Large intestine (tissue), 3 donors: Measurements from ENCODE around the gene HMHB1. TPM values are rescaled to one million over a fixed set of nuclear protein-coding genes. Genes with fewer than 3 reads are reported as not detected.

ENCODE experiments used
- DNase-seq, 2 donors: peaks; one replicate each; pipeline versions ENCODE4 v3.0.0 to v3.0.0-alpha.2; 2013
- H3K27ac ChIP-seq: one replicate; pipeline ENCODE4 v1.5.1; 2013; ENCODE audit warnings: low read length
- H3K27me3 ChIP-seq: 2 replicates; pipeline ENCODE4 v1.6.1; 2013; ENCODE audit warnings: low read length; ENCODE audit not compliant: control insufficient read depth, insufficient read depth
- H3K36me3 ChIP-seq: 2 replicates; pipeline ENCODE4 v1.6.1; 2013; ENCODE audit warnings: low read length; ENCODE audit not compliant: control insufficient read depth, insufficient read depth
- H3K4me1 ChIP-seq: one replicate; pipeline ENCODE4 v1.6.1; 2013; ENCODE audit warnings: low read length; ENCODE audit not compliant: control insufficient read depth, insufficient read depth
- H3K4me3 ChIP-seq: one replicate; pipeline ENCODE4 v1.5.1; 2013; ENCODE audit warnings: low read length
- H3K9me3 ChIP-seq: one replicate; pipeline ENCODE4 v1.6.1; 2013; ENCODE audit warnings: mild to moderate bottlenecking, low read depth, low read length, moderate library complexity; ENCODE audit not compliant: control insufficient read depth
- WGBS: methylation state at CpG from one replicate; pipeline ENCODE4 v1.1.5; 2013; ENCODE audit warnings: low lambda C conversion rate; ENCODE audit not compliant: insufficient coverage; 5-methylcytosine and 5-hydroxymethylcytosine counted together
- polyA plus RNA-seq: library from polyadenylated mRNA; unstranded; fragments of 120-200 nt; gene quantifications from one replicate; pipeline ENCODE4 v1.2.1, GENCODE V29; 2013

HMHB1 gene
- polyA plus RNA-seq, 1 donor: not detected

- H3K4me1 ChIP-seq: no peaks in the 10 kb centered on the region
- DNase-seq: no peak
- no CpG with 5 or more reads among the region's 2 CpGs for WGBS
- no peaks in the 10 kb centered on the region for H3K27me3 ChIP-seq
- no peak overlapping the region for H3K27ac ChIP-seq
- H3K4me3 ChIP-seq: no peak overlapping the region
- H3K9me3 ChIP-seq: no peaks in the 10 kb centered on the region
- H3K36me3 ChIP-seq: no peaks in the 10 kb centered on the region
Measured at GRCh38 chr5:143779506-143779905, 32.5 kb upstream of the HMHB1 start.

- Histone ChIP-seq H3K4me3 (no peak overlapping the region), H3K27ac (no peak overlapping the region)
Measured at GRCh38 chr5:143781993-143782520, 29.9 kb upstream of the HMHB1 start.

GRCh38 chr5:143782588-143783386, 29.2 kb upstream of the HMHB1 start:
- 80% methylated on average over 1 of the region's 3 CpGs for WGBS

More at GRCh38 chr5:143781993-143782520, 29.9 kb upstream of the HMHB1 start:
- Histone ChIP-seq H3K4me1 (no peaks in the 10 kb centered on the region), H3K36me3 (no peaks in the 10 kb centered on the region), H3K27me3 (no peaks in the 10 kb centered on the region), H3K9me3 (no peaks in the 10 kb centered on the region)
- WGBS: 100% methylated on average over 1 of the region's 2 CpGs
- DNase-seq: no peak

GRCh38 chr5:143788401-143788800, 23.6 kb upstream of the HMHB1 start:
- Histone ChIP-seq H3K4me3 (no peak overlapping the region), H3K9me3 (no peaks in the 10 kb centered on the region), H3K36me3 (no peaks in the 10 kb centered on the region), H3K4me1 (no peaks in the 10 kb centered on the region), H3K27ac (no peak overlapping the region), H3K27me3 (no peaks in the 10 kb centered on the region)
- DNase-seq: no peak
- WGBS: 100% methylated on average over 1 of the region's 1 CpG

More at GRCh38 chr5:143782588-143783386, 29.2 kb upstream of the HMHB1 start:
- Histone ChIP-seq H3K4me3 (no peak overlapping the region), H3K27me3 (no peaks in the 10 kb centered on the region), H3K27ac (no peak overlapping the region), H3K4me1 (no peaks in the 10 kb centered on the region), H3K9me3 (no peaks in the 10 kb centered on the region), H3K36me3 (no peaks in the 10 kb centered on the region)
- no peak for DNase-seq

- Histone ChIP-seq H3K27me3 (no peaks in the 10 kb centered on the region), H3K27ac (no peak overlapping the region), H3K36me3 (no peaks in the 10 kb centered on the region), H3K9me3 (no peaks in the 10 kb centered on the region), H3K4me3 (no peak overlapping the region), H3K4me1 (no peaks in the 10 kb centered on the region)
- no peak for DNase-seq
- 100% methylated on average over 1 of the region's 2 CpGs for WGBS
Measured at GRCh38 chr5:143790457-143791112, 21.4 kb upstream of the HMHB1 start.

GRCh38 chr5:143791848-143792731, 19.9 kb upstream of the HMHB1 start:
- no peak for DNase-seq
- Histone ChIP-seq H3K27ac (no peak overlapping the region), H3K9me3 (no peaks in the 10 kb centered on the region), H3K4me3 (no peak overlapping the region), H3K27me3 (no peaks in the 10 kb centered on the region), H3K4me1 (no peaks in the 10 kb centered on the region), H3K36me3 (no peaks in the 10 kb centered on the region)
- WGBS: no CpG with 5 or more reads among the region's 10 CpGs

GRCh38 chr5:143793249-143793648, 18.7 kb upstream of the HMHB1 start:
- H3K27ac ChIP-seq: no peak overlapping the region
- H3K9me3 ChIP-seq: no peaks in the 10 kb centered on the region
- WGBS: no CpG with 5 or more reads among the region's 2 CpGs
- H3K4me3 ChIP-seq: no peak overlapping the region
- H3K27me3 ChIP-seq: no peaks in the 10 kb centered on the region
- no peaks in the 10 kb centered on the region for H3K36me3 ChIP-seq
- no peaks in the 10 kb centered on the region for H3K4me1 ChIP-seq
- no peak for DNase-seq

GRCh38 chr5:143796125-143796524, 15.8 kb upstream of the HMHB1 start:
- no peaks in the 10 kb centered on the region for H3K27me3 ChIP-seq
- H3K27ac ChIP-seq: no peak overlapping the region
- 90% methylated on average over 2 of the region's 4 CpGs for WGBS
- no peaks in the 10 kb centered on the region for H3K36me3 ChIP-seq
- H3K4me1 ChIP-seq: no peaks in the 10 kb centered on the region
- no peaks in the 10 kb centered on the region for H3K9me3 ChIP-seq
- no peak for DNase-seq
- no peak overlapping the region for H3K4me3 ChIP-seq

GRCh38 chr5:143796753-143797152, 15.2 kb upstream of the HMHB1 start:
- Histone ChIP-seq H3K27me3 (no peaks in the 10 kb centered on the region), H3K36me3 (no peaks in the 10 kb centered on the region), H3K4me1 (no peaks in the 10 kb centered on the region), H3K9me3 (no peaks in the 10 kb centered on the region), H3K27ac (no peak overlapping the region), H3K4me3 (no peak overlapping the region)
- DNase-seq: no peak
- no CpG with 5 or more reads among the region's 5 CpGs for WGBS

- Histone ChIP-seq H3K4me3 (no peak overlapping the region), H3K9me3 (no peaks in the 10 kb centered on the region), H3K27ac (no peak overlapping the region), H3K36me3 (no peaks in the 10 kb centered on the region), H3K4me1 (no peaks in the 10 kb centered on the region), H3K27me3 (no peaks in the 10 kb centered on the region)
- no CpG with 5 or more reads among the region's 2 CpGs for WGBS
- DNase-seq: no peak
Measured at GRCh38 chr5:143800715-143801114, 11.2 kb upstream of the HMHB1 start.
